T-helper 17 cell (primary cell): ENCODE results near the gene OR2T27. TPM values are rescaled to one million over a fixed set of nuclear protein-coding genes. Genes with fewer than 3 reads are reported as not detected.
"Not testable (repeated sequence)": the region's sequence is repeated elsewhere in the genome, so short reads cannot be mapped to it uniquely, and the experiment has no call there.

ENCODE experiments used
- ATAC-seq: fragments of 150-1000 bp; cut with Tn5 transposase; 2 replicates; pipeline ENCODE4 v1.10.0; 2021; ENCODE audit warnings: mild to moderate bottlenecking, moderate library complexity
- DNase-seq, 3 donors: peaks; one replicate each; pipeline versions ENCODE4 v3.0.0 to v3.0.0-alpha.2; 2020 to 2021
- H3K9me3 ChIP-seq: one replicate; pipeline ENCODE4 v1.7.0; 2013; ENCODE audit warnings: low read length, mild to moderate bottlenecking; ENCODE audit not compliant: control insufficient read depth, poor library complexity, severe bottlenecking
- H3K27ac Mint-ChIP-seq: one replicate; pipeline ENCODE4 v1.8.0; 2022; ENCODE audit warnings: mild to moderate bottlenecking, moderate library complexity, mixed read lengths
- H3K27me3 Mint-ChIP-seq: one replicate; pipeline ENCODE4 v1.8.0; 2022; ENCODE audit warnings: mixed read lengths
- H3K36me3 Mint-ChIP-seq: one replicate; pipeline ENCODE4 v1.8.0; 2022; ENCODE audit warnings: low read depth, mixed read lengths
- H3K4me1 Mint-ChIP-seq: one replicate; pipeline ENCODE4 v1.8.0; 2022; ENCODE audit warnings: mild to moderate bottlenecking, mixed read lengths
- H3K4me3 Mint-ChIP-seq: one replicate; pipeline ENCODE4 v1.8.0; 2022; ENCODE audit warnings: mild to moderate bottlenecking, moderate library complexity, mixed read lengths
- total RNA-seq, 4 donors: library from RNA in 2 of 4; stranded (reverse) in 2 of 4; gene quantifications; one replicate each; pipeline ENCODE4 v1.2.3 and lab custom pipeline; 2022 to 2026

Gene OR2T27
- total RNA-seq, 2 donors from 2014 or later = not detected

GRCh38 chr1:248670003-248670402, 14.7 kb upstream of the OR2T27 start:
- Mint-ChIP-seq H3K27ac (no peak overlapping the region), H3K27me3 (no peaks in the 10 kb centered on the region), H3K36me3 (no peaks in the 10 kb centered on the region), H3K4me3 (no peak overlapping the region), H3K4me1 (no peaks in the 10 kb centered on the region)
- no peak for ATAC-seq
- no peaks in the 10 kb centered on the region for H3K9me3 ChIP-seq
- no peak for DNase-seq

- H3K9me3 ChIP-seq, H3K36me3 Mint-ChIP-seq, H3K4me1 Mint-ChIP-seq, H3K4me3 Mint-ChIP-seq, H3K27ac Mint-ChIP-seq, DNase-seq: not testable (repeated sequence)
- peak; percentile 62 for ATAC-seq
- peaks cover 33% of the 10 kb centered on the region for H3K27me3 Mint-ChIP-seq
Observed at GRCh38 chr1:248663453-248664328, 8.4 kb upstream of the OR2T27 start.

GRCh38 chr1:248656797-248657196, 1.5 kb upstream of the OR2T27 start:
- H3K36me3 Mint-ChIP-seq, ATAC-seq, H3K4me3 Mint-ChIP-seq, H3K9me3 ChIP-seq, H3K4me1 Mint-ChIP-seq, H3K27ac Mint-ChIP-seq, DNase-seq: not testable (repeated sequence)
- H3K27me3 Mint-ChIP-seq = peaks cover 20% of the 10 kb centered on the region

- not testable (repeated sequence) for H3K27ac Mint-ChIP-seq, H3K9me3 ChIP-seq, H3K4me1 Mint-ChIP-seq, DNase-seq, ATAC-seq, H3K27me3 Mint-ChIP-seq, H3K36me3 Mint-ChIP-seq, H3K4me3 Mint-ChIP-seq
Observed at GRCh38 chr1:248648770-248649536, 6.4 kb downstream of the OR2T27 start.

- H3K4me1 Mint-ChIP-seq, H3K27me3 Mint-ChIP-seq, H3K27ac Mint-ChIP-seq, H3K9me3 ChIP-seq, H3K4me3 Mint-ChIP-seq, DNase-seq, ATAC-seq, H3K36me3 Mint-ChIP-seq: not testable (repeated sequence)
Observed at GRCh38 chr1:248645178-248645577, 10.2 kb downstream of the OR2T27 start, which contains the start of gene OR2T35. Gene OR2T35 (minus strand): TSS chr1:248645278. CDS start chr1:248639258, 6,020 bp downstream.

- H3K27ac Mint-ChIP-seq, DNase-seq, H3K4me3 Mint-ChIP-seq, H3K4me1 Mint-ChIP-seq, H3K36me3 Mint-ChIP-seq, H3K27me3 Mint-ChIP-seq, H3K9me3 ChIP-seq: not testable (repeated sequence)
- ATAC-seq = peak; percentile 71
Observed at GRCh38 chr1:248642971-248643651, 12.2 kb downstream of the OR2T27 start.

GRCh38 chr1:248641583-248641982, 13.7 kb downstream of the OR2T27 start:
- H3K4me3 Mint-ChIP-seq, H3K9me3 ChIP-seq, H3K36me3 Mint-ChIP-seq, ATAC-seq, H3K27me3 Mint-ChIP-seq, H3K27ac Mint-ChIP-seq, H3K4me1 Mint-ChIP-seq, DNase-seq: not testable (repeated sequence)

GRCh38 chr1:248640906-248641305, 14.4 kb downstream of the OR2T27 start:
- not testable (repeated sequence) for H3K27ac Mint-ChIP-seq, H3K4me1 Mint-ChIP-seq, H3K27me3 Mint-ChIP-seq, DNase-seq, ATAC-seq, H3K9me3 ChIP-seq, H3K36me3 Mint-ChIP-seq, H3K4me3 Mint-ChIP-seq

- H3K4me1 Mint-ChIP-seq, ATAC-seq, H3K4me3 Mint-ChIP-seq, H3K36me3 Mint-ChIP-seq, H3K27ac Mint-ChIP-seq, DNase-seq, H3K9me3 ChIP-seq, H3K27me3 Mint-ChIP-seq: not testable (repeated sequence)
Observed at GRCh38 chr1:248639652-248640051, 15.7 kb downstream of the OR2T27 start.

GRCh38 chr1:248636612-248637011, 18.7 kb downstream of the OR2T27 start:
- not testable (repeated sequence) for H3K36me3 Mint-ChIP-seq, ATAC-seq, H3K4me1 Mint-ChIP-seq, H3K27ac Mint-ChIP-seq, H3K27me3 Mint-ChIP-seq, H3K4me3 Mint-ChIP-seq, H3K9me3 ChIP-seq, DNase-seq

- not testable (repeated sequence) for H3K9me3 ChIP-seq, H3K4me3 Mint-ChIP-seq, H3K4me1 Mint-ChIP-seq, ATAC-seq, H3K27ac Mint-ChIP-seq, DNase-seq, H3K36me3 Mint-ChIP-seq, H3K27me3 Mint-ChIP-seq
Observed at GRCh38 chr1:248634991-248635390, 20.3 kb downstream of the OR2T27 start, which contains the start of gene OR2T11. Gene OR2T11 (minus strand): TSS chr1:248635091. CDS start chr1:248627128, 7,963 bp downstream.

GRCh38 chr1:248631354-248632008, 23.8 kb downstream of the OR2T27 start:
- Mint-ChIP-seq H3K36me3 (no peaks in the 10 kb centered on the region), H3K4me3 (no peak overlapping the region), H3K27me3 (peaks cover 14% of the 10 kb centered on the region), H3K27ac (no peak overlapping the region), H3K4me1 (no peaks in the 10 kb centered on the region)
- no peak for ATAC-seq
- no peak for DNase-seq
- no peaks in the 10 kb centered on the region for H3K9me3 ChIP-seq

- no peak for ATAC-seq
- no peak overlapping the region for H3K27ac Mint-ChIP-seq
- H3K4me3 Mint-ChIP-seq = no peak overlapping the region
- no peaks in the 10 kb centered on the region for H3K4me1 Mint-ChIP-seq
- peaks cover 14% of the 10 kb centered on the region for H3K27me3 Mint-ChIP-seq
- H3K9me3 ChIP-seq = no peaks in the 10 kb centered on the region
- H3K36me3 Mint-ChIP-seq = no peaks in the 10 kb centered on the region
- DNase-seq = no peak
Observed at GRCh38 chr1:248630551-248630950, 24.8 kb downstream of the OR2T27 start.
